ENCODE results near the gene TJP1.
"Not testable (repeated sequence)": the region's sequence is repeated elsewhere in the genome, so short reads cannot be mapped to it uniquely, and the experiment has no call there.

Gene TJP1

DNA sequence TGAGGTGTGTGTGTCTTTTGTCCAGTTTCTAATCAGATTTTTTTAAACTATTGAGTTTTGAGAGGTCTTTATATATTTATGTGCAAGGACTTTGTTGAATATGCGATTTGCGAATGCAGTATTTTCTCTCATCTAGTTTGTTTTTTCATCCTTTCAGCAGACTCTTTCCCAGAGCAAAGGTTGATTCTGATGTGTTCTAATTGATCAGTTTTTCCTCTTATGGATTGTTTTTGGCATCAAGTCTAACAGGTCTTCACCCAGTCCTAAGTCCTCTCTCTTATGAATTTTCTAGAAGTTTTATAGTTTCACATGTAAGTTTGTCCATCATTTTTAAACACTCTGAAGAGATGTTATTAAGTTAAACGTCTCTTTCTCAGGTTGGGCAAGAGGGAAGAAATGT, 17.8 kb upstream of the TJP1 start:
- DNase-seq (ENCODE audit: low read depth in 1 of 2, low spot score in 1 of 2) = no peak

DNA sequence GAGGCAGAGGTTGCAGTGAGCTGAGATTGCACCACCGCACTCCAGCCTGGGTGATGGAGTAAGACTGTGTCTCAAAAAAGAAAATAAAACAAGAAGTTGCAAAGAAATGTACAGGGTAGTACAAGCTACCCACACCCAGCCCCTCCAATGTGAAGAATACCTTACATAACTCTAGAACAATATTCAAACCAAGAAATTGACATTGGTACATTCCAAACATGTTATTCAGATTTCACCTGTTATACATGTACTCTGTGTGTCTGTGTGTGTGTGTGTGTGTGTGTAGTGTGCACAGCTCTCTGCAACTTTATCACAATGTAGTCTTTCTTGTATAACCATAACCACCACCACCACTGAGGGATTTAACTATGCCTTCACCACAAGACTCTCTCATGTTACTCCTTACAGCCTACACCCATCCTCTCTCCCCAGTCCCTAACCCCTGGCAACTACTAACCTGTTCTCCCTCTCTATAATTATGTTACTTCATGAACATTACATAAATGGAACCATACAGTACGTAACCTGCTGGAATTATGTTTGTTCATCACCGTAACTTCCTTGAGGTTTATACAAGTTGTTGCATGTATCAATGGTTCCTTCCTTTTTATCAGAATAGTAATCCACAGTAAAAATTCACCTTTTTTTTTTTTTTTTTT, 16.2 kb upstream of the TJP1 start:
- no peak for DNase-seq (ENCODE audit: low read depth in 1 of 2, low spot score in 1 of 2)

GRCh38 chr15:29835301-29835700, 13.0 kb upstream of the TJP1 start:
- no peak for DNase-seq (ENCODE audit: low read depth in 1 of 2, low spot score in 1 of 2)

DNA sequence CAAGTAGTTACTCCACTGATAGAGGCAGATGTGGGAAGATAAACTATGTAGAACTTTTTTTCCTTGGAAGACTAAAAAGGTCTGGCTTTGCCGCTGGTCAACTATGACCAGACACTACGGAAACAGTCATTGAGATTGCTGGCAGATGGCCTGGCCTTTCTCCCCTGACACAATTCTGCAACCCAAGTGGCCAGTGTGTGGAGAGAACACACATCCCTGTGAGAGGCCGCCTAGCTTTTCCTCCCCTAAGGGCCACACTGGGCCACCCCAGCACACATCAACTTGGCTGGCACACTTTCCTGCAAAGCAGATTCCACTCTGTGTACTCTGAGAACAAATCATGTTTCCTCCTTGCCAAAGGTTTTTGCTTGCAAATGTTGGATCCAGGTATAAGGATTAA, 10.4 kb upstream of the TJP1 start:
- DNase-seq (ENCODE audit: low read depth in 1 of 2, low spot score in 1 of 2) = no peak

GRCh38 chr15:29826908-29827820, 4.9 kb upstream of the TJP1 start:
- DNase-seq (ENCODE audit: low read depth in 1 of 2, low spot score in 1 of 2) = no peak

DNA sequence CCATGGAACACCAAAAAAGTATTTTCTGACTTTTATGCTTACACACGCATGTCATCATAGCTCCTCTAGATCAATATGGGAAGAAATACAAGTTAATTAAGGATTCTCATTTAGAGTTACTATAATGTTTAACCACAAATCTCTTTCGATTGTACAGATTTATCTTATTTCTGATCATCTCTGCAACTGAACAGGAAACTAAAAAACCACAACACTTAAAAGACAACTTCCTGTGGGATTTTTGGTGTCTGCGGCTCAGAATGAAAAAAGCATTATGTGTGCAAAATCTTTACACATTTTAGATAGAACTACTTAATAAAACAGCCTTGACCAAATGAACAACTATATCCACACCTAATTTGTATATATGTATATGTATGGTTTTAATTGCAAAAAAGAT, 3.0 kb upstream of the TJP1 start:
- DNase-seq (ENCODE audit: low read depth in 1 of 2, low spot score in 1 of 2) = no peak

- DNase-seq (ENCODE audit: low read depth in 1 of 2, low spot score in 1 of 2) = no peak
Observed at GRCh38 chr15:29822684-29823459, 604 bp upstream of the TJP1 start.

DNA sequence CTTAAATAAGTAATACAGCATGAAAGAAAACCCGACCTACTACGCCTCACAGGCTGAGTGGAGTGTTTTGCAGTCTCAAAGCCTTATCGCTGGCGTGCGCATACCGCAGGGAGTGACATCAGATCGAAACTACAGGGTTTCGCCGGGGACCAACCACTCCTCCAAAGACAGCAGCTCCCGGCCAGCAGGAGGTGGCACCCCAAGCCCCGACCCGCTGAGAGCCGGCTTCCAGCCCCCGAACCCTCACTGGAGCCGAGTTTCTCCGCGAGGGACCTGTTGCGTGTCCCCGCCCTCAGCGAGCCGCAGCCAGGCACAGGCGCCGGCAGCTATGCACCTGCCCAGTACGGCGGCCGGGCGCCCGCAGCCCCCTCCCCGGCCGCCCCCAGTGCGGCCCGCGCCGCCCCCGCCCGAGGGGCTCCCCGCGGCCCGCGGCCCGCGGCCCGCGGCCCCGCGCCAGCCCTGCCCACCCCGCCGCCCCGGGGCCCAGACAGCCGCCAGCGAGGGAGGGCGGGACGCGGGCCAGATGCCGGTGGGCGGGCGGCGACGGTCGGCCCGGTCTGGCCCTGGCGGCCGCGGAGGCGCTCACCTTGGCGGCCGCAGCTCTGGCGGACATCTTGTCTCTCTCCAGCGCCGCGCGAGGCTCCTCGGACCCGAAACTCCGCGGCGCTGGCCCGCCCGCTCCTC, 710 bp downstream of the TJP1 start:
- DNase-seq (ENCODE audit: low read depth in 1 of 2, low spot score in 1 of 2) = no peak

DNA sequence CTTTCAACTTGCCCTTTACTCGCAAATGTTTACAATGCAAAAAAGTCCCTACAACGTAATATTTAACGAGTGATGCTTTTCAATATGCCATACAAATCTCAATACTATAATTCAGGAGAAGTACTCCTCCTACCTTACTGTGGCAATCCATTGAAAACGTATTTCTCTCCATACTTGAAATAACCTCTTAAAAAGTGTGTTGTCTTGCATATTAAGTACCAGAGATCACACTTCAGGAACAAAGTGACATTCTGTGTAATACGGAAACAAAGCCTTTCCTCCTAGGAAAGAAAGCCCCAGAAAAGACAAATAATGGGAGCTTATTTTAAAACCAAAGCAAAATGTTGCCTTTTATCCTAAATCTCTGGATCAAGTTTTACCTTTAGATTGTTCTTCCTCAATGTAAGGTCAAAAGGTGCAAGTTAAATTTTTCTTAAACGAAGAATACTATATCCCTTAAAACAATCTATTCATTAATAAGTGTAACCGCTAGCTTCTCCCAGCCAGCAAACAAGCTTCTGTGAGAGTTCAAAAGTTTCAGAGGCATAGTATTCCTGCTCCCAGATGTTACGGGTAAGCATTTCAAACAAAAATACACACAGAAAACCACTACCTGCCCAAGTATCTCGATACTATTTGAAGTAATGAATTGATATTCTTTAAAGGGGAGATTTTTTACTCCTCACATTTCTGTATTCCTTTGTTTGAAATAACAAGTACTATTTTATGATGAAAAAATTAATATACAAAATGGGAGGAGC, 1.7 kb downstream of the TJP1 start:
- DNase-seq (ENCODE audit: low read depth in 1 of 2, low spot score in 1 of 2) = no peak

DNA sequence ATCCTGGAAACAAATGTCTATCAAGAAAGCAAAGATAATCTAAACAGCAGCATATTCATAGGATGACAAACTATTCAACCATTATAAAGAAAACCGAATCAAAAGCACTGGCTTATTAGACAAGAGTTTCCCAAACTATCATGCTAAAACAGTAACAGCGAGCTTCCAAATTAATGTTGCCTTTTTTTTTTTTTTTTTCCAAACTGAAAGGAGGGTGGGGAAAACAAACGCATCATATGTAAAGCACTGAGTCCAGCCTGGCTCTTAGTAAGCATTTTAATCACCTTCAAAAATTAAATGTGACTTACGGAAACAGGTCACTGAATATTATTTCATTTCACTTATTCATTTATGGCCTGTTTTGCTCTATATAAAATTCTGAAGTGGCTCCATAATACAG, 2.3 kb downstream of the TJP1 start:
- no peak for DNase-seq (ENCODE audit: low read depth in 1 of 2, low spot score in 1 of 2)

- DNase-seq (ENCODE audit: low read depth in 1 of 2, low spot score in 1 of 2) = no peak
Observed at GRCh38 chr15:29818141-29818540, 4.1 kb downstream of the TJP1 start.

DNA sequence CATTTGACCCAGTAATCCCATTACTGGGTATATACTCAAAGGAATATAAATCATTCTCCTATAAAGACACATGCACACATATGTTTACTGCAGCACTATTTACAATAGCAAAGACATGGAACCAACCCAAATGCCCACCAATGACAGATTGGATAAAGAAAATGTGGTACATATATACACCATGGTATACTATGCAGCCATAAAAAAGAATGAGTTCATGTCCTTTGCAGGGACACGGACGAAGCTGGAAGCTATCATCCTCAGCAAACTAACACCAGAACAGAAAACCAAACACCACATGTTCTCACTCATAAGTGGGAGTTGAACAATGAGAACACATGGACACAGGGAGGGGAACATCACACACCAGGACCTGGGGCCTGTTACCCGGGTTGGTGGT, 4.8 kb downstream of the TJP1 start:
- not testable (repeated sequence) for DNase-seq (ENCODE audit: low read depth in 1 of 2, low spot score in 1 of 2)

GRCh38 chr15:29815000-29815710, 7.1 kb downstream of the TJP1 start:
- no peak for DNase-seq (ENCODE audit: low read depth in 1 of 2, low spot score in 1 of 2)

DNA sequence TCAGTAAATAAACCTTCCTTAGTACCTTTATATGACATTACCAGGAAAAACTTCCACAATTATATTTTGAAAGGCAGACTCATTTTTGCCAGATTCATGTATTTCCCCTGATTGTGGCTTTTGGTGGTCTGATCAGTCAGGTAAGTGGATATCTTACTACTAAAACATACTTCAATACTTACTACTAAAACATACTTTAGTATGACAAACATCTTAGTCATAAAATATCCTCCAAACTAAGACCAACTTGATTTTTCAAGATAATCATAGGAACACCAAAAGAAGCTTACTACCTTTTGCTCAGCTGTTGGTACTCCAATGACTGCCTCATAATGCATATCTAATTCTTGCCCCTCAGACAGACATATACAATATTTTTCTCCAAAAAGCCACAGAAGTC, 9.3 kb downstream of the TJP1 start:
- no peak for DNase-seq (ENCODE audit: low read depth in 1 of 2, low spot score in 1 of 2)

DNA sequence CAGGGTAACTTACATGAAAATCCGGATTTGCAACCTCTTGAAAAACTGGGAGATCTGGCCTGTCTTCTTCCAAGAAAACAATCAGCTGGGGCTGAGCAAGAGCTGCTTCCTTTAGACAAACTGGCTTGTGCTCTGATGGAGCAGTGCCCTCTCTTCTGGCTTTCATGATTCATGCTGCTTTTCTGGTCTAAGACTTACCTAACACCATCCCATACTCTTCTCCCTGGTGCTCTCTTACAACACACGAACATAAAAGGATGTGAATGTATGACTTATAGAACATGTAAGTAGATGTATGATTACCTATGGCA, 9.9 kb downstream of the TJP1 start:
- no peak for DNase-seq (ENCODE audit: low read depth in 1 of 2, low spot score in 1 of 2)

GRCh38 chr15:29811691-29812383, 10.4 kb downstream of the TJP1 start:
- DNase-seq (ENCODE audit: low read depth in 1 of 2, low spot score in 1 of 2) = no peak

GRCh38 chr15:29805708-29806104, 16.6 kb downstream of the TJP1 start:
- no peak for DNase-seq (ENCODE audit: low read depth in 1 of 2, low spot score in 1 of 2)

DNA sequence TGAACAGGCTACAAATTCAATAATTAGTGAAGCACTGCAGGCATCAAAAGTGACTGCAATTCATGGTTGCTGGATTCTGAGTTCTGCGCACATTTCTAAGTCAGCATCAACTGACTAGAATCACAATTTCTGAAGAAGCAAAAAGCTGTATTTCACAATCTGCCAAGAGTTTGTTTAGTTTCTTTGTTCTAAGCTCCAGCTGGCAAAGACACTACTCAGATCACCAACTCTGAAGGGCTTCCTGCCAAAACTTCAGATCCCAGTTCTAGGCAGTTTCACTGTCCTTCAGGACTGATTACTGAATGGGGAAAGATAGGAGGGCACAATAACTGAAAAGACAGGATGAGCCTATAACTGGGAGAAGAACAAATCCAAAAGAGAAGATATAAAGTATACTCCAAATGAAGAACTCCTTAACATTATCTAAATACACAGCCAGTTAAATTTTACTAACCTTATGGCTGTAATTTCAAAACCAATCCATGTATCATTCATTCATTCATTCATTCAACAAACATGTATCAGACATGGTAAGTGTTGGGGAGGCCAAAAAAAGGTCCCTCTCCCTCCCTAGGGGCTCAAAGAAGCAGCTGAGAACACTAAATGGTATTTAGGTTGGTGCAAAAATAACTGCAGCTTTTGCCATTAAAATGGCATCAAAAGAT, 17.1 kb downstream of the TJP1 start:
- no peak for DNase-seq (ENCODE audit: low read depth in 1 of 2, low spot score in 1 of 2)

GRCh38 chr15:29802411-29802810, 19.9 kb downstream of the TJP1 start:
- DNase-seq (ENCODE audit: low read depth in 1 of 2, low spot score in 1 of 2) = no peak
